ENCODE results near the gene ST6GALNAC4. TPM values are rescaled to one million over a fixed set of nuclear protein-coding genes. Genes with fewer than 3 reads are reported as not detected.
"Not testable (repeated sequence)": the region's sequence is repeated elsewhere in the genome, so short reads cannot be mapped to it uniquely, and the experiment has no call there.

The ST6GALNAC4 gene
- total RNA-seq, 1 donor, result 22.7 TPM

GRCh38 chr9:127881715-127882114 lies 35.1 kb downstream of the ST6GALNAC4 start:
- not testable (repeated sequence) for H3K9me3 ChIP-seq (ENCODE audit: low read depth, low read length); H3K4me1 ChIP-seq (ENCODE audit: insufficient read depth, low read length); H3K27me3 ChIP-seq (ENCODE audit: insufficient read depth, low read length); H3K4me3 ChIP-seq (ENCODE audit: low read length)

DNA sequence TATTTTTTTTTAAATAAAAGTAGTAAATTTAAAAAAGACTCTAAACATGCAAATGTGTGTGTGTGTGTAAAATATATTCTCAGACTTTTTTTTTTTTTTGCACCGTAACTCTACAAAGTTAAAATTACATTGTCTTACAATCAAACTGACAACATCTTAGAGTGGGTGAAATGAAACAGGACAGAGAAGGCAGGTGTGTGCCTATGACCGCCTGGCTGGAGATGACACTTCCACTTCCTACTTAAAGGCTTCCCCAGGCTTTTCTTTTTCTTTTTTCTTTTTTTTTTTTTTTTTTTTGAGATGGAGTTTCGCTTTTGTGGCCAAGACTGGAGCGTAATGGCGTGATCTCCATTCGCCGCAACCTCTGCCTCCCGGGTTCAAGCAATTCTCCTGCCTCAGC lies 36.7 kb downstream of the ST6GALNAC4 start:
- no peak overlapping the region for H3K4me3 ChIP-seq (ENCODE audit: low read length)
- H3K4me1 ChIP-seq (ENCODE audit: insufficient read depth, low read length), result no peaks in the 10 kb centered on the region
- H3K9me3 ChIP-seq (ENCODE audit: low read depth, low read length), result no peaks in the 10 kb centered on the region
- H3K27me3 ChIP-seq (ENCODE audit: insufficient read depth, low read length), result peaks cover 2% of the 10 kb centered on the region

DNA sequence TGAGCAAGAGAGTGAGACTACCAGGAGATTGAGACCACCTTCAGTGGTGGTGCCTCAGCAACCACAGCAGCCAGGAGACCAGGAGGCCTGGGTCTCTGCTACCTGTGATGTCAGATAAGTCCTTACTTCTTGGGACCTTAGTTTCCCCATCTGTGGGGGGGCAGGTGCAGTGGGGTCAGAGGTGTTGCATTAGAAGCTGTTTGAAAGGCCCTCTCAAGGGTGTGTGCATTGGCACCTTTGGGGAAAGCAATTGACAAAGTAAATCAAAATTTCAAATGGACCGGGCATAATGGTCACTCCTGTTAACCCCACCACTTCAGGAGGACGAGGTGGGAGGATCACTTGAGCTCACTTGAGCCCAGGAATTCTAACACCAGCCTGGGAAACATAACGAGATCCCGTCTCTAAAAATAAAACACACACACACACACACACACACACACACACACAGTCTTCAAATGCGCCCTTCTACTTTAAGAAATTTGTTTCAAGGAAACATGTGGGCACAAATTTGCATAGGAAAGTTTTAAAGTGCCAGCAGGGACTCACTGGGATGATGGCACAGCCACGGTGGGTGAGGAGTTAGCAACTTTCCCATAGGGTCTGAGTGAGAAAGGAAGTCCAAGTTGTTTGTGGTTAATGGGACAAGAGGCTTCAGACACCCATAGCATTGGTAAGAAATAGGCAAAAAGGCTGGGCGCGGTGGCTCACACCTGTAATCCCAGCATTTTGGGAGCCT lies 38.0 kb downstream of the ST6GALNAC4 start:
- Histone ChIP-seq H3K4me3 (ENCODE audit: low read length) (no peak overlapping the region), H3K9me3 (ENCODE audit: low read depth, low read length) (no peaks in the 10 kb centered on the region), H3K4me1 (ENCODE audit: insufficient read depth, low read length) (no peaks in the 10 kb centered on the region), H3K27me3 (ENCODE audit: insufficient read depth, low read length) (peaks cover 2% of the 10 kb centered on the region)

GRCh38 chr9:127878001-127878651 lies 38.7 kb downstream of the ST6GALNAC4 start:
- Histone ChIP-seq H3K9me3 (ENCODE audit: low read depth, low read length) (no peaks in the 10 kb centered on the region), H3K4me1 (ENCODE audit: insufficient read depth, low read length) (no peaks in the 10 kb centered on the region), H3K27me3 (ENCODE audit: insufficient read depth, low read length) (peaks cover 2% of the 10 kb centered on the region), H3K4me3 (ENCODE audit: low read length) (no peak overlapping the region)

DNA sequence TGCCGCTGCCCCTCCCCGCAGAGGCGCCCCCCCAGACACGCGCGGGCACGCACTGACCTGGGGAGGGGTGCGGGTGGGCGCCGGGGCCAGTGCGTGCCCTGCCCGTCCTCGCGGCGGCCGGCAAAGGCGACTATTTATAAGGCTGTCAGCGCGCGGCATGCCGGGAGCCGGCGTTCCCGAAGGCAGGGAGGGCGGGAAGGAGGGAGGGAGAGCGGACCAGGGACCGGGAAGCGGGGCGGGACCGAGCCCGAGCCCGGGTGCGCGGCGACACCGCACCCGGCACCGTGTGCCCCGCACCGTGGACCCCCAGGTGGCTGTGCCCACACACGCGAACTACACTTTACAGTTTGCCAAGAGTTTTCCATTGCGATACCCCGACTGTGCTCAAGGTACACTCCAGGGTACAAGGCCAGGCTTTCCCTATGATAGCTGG lies 39.3 kb downstream of the ST6GALNAC4 start, which contains the start of gene AK1:
Gene AK1 (minus strand): TSS at position 110 of the 433 bp plus-strand sequence. CDS start 3,058 bp downstream, outside the sequence.
- Histone ChIP-seq H3K4me3 (ENCODE audit: low read length) (no peak within 1 kb of the TSS), H3K4me1 (ENCODE audit: insufficient read depth, low read length) (no peaks in the 10 kb centered on the region), H3K27me3 (ENCODE audit: insufficient read depth, low read length) (peaks cover 2% of the 10 kb centered on the region), H3K9me3 (ENCODE audit: low read depth, low read length) (no peaks in the 10 kb centered on the region)

- H3K27me3 ChIP-seq (ENCODE audit: insufficient read depth, low read length), result peaks cover 2% of the 10 kb centered on the region
- no peak overlapping the region for H3K4me3 ChIP-seq (ENCODE audit: low read length)
- H3K9me3 ChIP-seq (ENCODE audit: low read depth, low read length), result no peaks in the 10 kb centered on the region
- no peaks in the 10 kb centered on the region for H3K4me1 ChIP-seq (ENCODE audit: insufficient read depth, low read length)
Measured at GRCh38 chr9:127876764-127877562, 39.9 kb downstream of the ST6GALNAC4 start.

DNA sequence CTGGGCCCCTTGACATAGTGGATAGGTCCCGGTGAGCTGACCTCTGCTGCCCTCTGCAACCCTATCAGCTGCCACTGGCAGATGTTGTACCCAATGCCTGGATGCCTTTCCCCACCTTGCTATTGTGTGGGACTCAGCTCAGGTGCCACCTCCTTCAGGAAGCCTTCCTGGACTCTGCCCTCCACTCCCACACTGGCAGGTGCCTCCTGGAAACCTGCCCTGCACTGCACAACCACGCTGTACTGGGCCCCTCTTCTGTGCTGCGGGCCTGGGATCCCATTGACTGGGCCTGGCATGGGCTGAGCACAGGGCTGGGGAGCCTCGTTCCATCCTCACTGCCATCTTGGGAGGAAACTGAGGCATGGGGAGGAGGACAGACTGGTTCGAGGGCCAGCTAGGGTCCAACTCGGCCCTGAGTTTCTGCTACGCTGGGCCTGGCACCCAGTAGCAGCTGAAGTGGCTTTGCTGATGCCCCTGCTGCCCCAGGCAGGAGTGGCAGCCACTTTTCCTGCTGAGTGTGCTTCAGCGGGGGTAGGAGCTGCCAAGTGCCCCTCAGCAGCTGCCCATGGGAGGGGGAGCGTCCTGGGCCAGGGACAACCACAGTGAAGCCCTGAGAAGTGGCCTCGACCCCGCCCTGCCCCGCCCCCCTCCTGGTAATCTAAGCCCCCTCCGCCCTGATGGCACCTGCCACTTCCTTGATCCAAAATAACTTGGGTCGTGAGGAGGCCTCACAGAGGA lies 40.6 kb downstream of the ST6GALNAC4 start:
- Histone ChIP-seq H3K4me1 (ENCODE audit: insufficient read depth, low read length) (no peaks in the 10 kb centered on the region), H3K9me3 (ENCODE audit: low read depth, low read length) (no peaks in the 10 kb centered on the region), H3K4me3 (ENCODE audit: low read length) (no peak overlapping the region), H3K27me3 (ENCODE audit: insufficient read depth, low read length) (peaks cover 2% of the 10 kb centered on the region)

DNA sequence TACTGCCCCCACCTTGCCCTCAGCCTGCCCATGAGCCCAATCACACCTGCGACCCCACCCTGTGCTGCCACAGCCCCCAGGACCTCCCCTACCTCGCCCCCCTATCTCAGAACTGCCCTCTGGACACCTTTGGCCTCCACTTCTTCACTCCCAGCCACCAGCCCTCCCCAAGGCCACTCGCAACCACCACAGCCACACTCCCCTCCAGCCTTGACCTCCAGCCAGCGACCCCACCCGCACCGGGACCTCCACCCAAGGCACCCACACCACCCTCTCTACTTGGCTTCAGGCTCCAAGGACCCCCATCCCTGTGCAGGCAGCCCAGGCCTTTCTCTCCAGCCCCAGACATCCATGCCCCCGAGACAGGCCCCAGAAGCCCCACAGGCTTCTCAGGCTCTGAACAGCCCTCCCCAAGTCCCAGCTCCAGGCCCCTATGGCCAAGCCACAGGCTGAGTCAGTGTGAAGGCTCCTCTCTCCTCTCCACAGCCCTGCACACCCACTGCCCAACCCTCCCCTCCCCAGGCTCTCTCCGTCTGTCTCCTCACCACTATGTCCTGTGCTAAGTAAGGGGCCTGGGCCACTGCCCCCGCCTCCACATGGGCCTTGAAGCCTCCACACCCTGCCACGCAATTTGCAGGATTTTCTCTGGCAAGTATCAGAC lies 41.4 kb downstream of the ST6GALNAC4 start:
- H3K4me3 ChIP-seq (ENCODE audit: low read length), result no peak overlapping the region
- H3K4me1 ChIP-seq (ENCODE audit: insufficient read depth, low read length), result no peaks in the 10 kb centered on the region
- no peaks in the 10 kb centered on the region for H3K9me3 ChIP-seq (ENCODE audit: low read depth, low read length)
- H3K27me3 ChIP-seq (ENCODE audit: insufficient read depth, low read length), result peaks cover 2% of the 10 kb centered on the region

DNA sequence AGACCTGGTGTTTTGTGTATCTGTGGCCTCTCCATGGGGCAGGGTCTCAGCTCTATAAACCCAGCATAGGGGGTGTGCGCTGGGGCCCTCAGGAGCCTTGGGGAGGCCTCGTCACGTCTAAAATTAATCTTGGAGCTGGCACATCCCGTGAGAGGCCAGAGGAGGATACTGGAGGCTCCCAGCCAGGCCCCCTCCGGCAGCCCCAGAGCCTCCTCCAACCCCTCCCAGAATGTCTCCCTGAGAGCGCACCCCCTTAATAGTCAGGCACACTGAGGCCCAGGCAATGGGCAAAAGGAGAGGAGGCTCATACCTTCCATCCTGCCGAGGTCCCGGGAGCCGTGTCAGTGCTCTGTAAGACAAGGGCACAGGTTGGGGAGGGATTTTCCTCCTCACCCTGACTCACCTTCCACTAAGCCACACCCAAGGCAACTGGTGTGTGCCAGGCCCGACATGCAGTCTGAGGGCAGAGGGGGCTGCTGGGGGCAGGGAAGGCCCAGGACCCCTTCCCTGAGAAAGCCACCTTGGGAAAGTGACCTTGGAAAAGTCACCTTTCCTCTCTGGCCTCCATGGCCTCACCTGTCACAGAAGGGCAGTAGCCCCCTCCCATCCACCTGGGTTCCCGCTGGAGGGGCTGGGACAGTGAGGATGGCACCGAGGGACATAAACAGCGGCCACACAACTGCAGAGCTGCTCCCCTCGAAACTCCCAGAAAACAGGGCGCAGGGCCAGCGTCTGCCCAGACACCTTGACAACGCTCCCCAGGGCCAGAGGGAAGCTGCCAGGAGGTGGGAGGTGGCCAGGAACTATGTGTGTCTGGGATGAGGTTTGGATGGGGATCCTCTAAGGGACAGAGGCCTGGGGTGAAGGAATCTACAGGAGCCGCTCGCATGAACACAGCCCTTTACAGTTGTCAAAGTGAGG lies 42.3 kb downstream of the ST6GALNAC4 start:
- H3K4me1 ChIP-seq (ENCODE audit: insufficient read depth, low read length), result no peaks in the 10 kb centered on the region
- H3K4me3 ChIP-seq (ENCODE audit: low read length), result no peak overlapping the region
- H3K9me3 ChIP-seq (ENCODE audit: low read depth, low read length), result no peaks in the 10 kb centered on the region
- H3K27me3 ChIP-seq (ENCODE audit: insufficient read depth, low read length), result peaks cover 2% of the 10 kb centered on the region

DNA sequence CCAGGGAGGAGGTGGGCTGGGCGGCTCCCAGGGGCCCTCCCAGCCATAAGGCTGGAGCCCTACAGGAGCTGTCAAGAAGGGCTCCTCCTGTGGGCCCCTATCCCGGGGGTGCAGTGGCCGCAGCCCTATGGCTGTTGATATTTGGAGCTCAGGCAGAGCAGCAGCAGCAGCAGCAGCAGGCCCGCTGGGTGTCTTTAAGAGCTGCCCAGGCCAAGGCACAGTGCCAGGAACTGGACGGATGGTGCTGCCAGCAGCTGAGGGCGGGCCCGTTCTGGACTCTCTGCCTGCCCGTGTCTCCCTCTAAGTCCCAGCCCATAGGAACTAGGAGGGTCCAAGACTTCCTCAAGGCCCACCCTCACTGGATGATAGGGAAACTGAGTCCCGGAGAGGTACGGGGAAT lies 43.0 kb downstream of the ST6GALNAC4 start:
- H3K4me3 ChIP-seq (ENCODE audit: low read length), result no peak overlapping the region
- no peaks in the 10 kb centered on the region for H3K4me1 ChIP-seq (ENCODE audit: insufficient read depth, low read length)
- peaks cover 2% of the 10 kb centered on the region for H3K27me3 ChIP-seq (ENCODE audit: insufficient read depth, low read length)
- H3K9me3 ChIP-seq (ENCODE audit: low read depth, low read length), result no peaks in the 10 kb centered on the region

DNA sequence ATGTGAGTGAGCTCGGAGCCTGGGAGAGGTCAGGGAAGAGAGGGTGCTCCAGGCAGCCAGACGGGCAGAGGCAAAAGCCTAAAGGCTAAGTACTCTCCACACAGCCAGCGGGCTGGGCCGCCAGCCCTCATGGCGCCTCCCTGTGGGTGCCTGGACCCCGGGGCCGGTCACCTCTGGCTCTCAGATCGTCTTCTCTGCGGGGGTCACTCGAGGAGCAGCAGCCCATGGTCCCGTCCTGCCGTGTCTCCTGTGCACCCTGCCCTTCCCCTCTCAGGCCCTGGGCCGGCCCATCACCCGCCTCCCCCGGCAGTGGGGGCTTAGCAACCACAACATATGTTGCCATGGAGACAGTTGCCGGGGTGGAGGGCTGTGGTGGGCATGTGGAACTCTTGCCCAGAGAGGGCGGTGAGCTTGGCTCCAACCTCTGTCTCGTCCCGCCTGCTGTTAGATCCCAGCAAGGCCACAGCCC lies 43.6 kb downstream of the ST6GALNAC4 start:
- Histone ChIP-seq H3K27me3 (ENCODE audit: insufficient read depth, low read length) (peaks cover 2% of the 10 kb centered on the region), H3K9me3 (ENCODE audit: low read depth, low read length) (no peaks in the 10 kb centered on the region), H3K4me3 (ENCODE audit: low read length) (no peak overlapping the region), H3K4me1 (ENCODE audit: insufficient read depth, low read length) (no peaks in the 10 kb centered on the region)

DNA sequence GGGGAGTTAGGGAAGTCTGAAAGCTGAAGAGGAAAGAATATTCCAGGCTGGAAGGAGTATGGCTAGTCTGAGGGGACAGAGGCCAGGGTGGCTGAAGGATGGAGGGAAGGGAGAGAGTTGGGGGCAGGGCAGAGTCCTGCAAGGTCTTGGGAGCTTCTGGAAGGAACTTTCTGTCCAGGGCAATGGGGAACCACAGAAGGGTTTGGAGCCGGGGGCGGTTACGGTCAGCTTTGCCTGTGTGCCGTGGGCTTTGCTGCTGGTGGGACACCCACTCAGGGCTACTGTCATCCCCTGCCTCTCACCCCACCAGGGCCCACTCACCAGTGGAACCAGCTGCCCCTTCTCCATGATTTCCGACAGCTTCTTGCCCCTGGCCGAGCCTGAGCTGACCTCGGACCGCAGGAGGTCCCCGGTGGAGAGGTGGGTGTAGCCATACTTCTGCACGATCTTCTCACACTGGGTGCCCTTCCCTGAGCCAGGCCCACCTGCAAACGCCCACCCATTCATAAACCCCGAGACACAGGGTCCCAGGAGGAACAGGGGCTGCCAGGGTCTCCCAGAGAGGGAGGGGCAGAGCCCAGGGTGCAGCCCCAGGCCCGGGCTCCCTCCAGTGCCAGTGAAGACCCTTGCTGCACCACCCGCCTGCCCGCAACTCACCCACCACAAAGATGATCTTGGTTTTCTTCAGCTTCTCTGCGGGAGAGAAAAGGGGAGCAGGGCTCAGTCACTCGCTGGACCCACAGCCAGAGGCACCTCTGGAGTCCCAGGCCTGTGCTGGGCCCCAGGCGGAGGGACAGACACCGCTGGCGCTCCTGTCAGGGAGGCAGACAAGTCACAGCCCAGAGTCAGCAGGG lies 44.2 kb downstream of the ST6GALNAC4 start:
- Histone ChIP-seq H3K4me1 (ENCODE audit: insufficient read depth, low read length) (no peaks in the 10 kb centered on the region), H3K27me3 (ENCODE audit: insufficient read depth, low read length) (no peaks in the 10 kb centered on the region), H3K4me3 (ENCODE audit: low read length) (no peak overlapping the region), H3K9me3 (ENCODE audit: low read depth, low read length) (no peaks in the 10 kb centered on the region)

DNA sequence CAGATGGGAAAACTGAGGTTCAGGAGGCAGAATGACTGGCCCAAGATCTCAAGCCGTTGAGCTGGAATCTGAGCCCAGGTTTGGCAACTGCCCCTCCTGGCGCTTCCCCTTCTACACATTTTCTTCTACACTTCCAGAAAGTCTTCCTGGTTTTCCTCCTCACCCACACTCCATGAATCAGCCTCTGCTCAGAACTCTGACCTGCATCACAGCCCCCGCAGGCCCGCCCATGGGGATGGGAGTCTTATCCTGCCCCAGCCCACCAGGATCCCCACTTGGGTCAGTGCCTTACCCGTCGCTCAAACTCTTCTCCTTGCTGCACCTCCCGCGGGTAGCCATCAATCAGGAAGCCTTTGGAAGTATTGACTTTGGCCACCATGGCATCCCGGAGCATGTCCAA lies 45.3 kb downstream of the ST6GALNAC4 start:
- no peaks in the 10 kb centered on the region for H3K27me3 ChIP-seq (ENCODE audit: insufficient read depth, low read length)
- H3K4me1 ChIP-seq (ENCODE audit: insufficient read depth, low read length), result no peaks in the 10 kb centered on the region
- H3K9me3 ChIP-seq (ENCODE audit: low read depth, low read length), result no peaks in the 10 kb centered on the region

More for the DNA sequence above, 45.3 kb downstream of the ST6GALNAC4 start:
- H3K4me3 ChIP-seq (ENCODE audit: low read length), result no peak overlapping the region
